K562 (cell line): ENCODE data around the gene AHCYL2. TPM values are rescaled to one million over a fixed set of nuclear protein-coding genes. Genes with fewer than 3 reads are reported as not detected.

Experiments
- ATAC-seq: fragments of 200-7000 bp; cut with Tn5 transposase; 3 replicates; pipeline ENCODE4 v1.9.1; 2020; ENCODE audit warnings: moderate library complexity
- BruUV-seq: library from RNA; stranded (reverse); fragments of 400-500 nt; replicated peaks from 2 replicates; lab custom pipeline; 2021; lab: Mats Ljungman, UMichigan
- CTCF ChIA-PET: fragments of 300-600 bp; formaldehyde crosslinking; extraction: SDS; loops from one replicate; lab custom pipeline; 2021; ENCODE audit warnings: low intra/inter-chr PET ratio; lab: Yijun Ruan, JAX
- POLR2A ChIA-PET: fragments of 300-600, 350-650 bp; sonication (Branson Sonifier 250); formaldehyde crosslinking; extraction: SDS; loops from one replicate; lab custom pipeline; 2021; ENCODE audit warnings: antibody characterized with exemption, inconsistent platforms; lab: Yijun Ruan, JAX
- DNase-seq, 4 experiments: peaks; one replicate each; pipeline versions ENCODE4 v3.0.0 to v3.0.0-alpha.2; 2011 to 2018; ENCODE audit warnings: low spot score in 3 of 4, mixed read lengths in 3 of 4; ENCODE audit errors: extremely low read depth in 1 of 4
- FAIRE-seq: peaks from 2 replicates; lab custom pipeline; 2011; peaks lifted over from hg19 to GRCh38; lab: Jason Lieb, UNC
- H2AFZ ChIP-seq: 2 replicates; pipeline ENCODE4 v1.6.0; 2011; ENCODE audit warnings: low read depth, low read length, control low read depth, inconsistent platforms
- H3K27ac ChIP-seq: fragments of 200-600 bp; 3 replicates; pipeline ENCODE4 v1.8.0; 2011; ENCODE audit warnings: low read depth, mild to moderate bottlenecking, control low read depth, inconsistent platforms, low read length, moderate library complexity, mixed read lengths; ENCODE audit errors: extremely low read depth
- H3K27me3 ChIP-seq, 2 experiments: fragments of 300-600 bp in 1 of 2; 2 replicates in 1 of 2; 3 replicates in 1 of 2; pipeline versions ENCODE4 v1.6.0 to v1.8.0; 2011; ENCODE audit warnings: inconsistent platforms in 2 of 2, low read length in 2 of 2, mild to moderate bottlenecking in 1 of 2, mixed read lengths in 1 of 2, moderate library complexity in 1 of 2; ENCODE audit not compliant: control insufficient read depth in 2 of 2, insufficient read depth in 2 of 2
- H3K36me3 ChIP-seq: fragments of 300-600 bp; 3 replicates; pipeline ENCODE4 v1.8.0; 2011; ENCODE audit warnings: mild to moderate bottlenecking, low read length, inconsistent platforms; ENCODE audit not compliant: control insufficient read depth, insufficient read depth
- H3K4me1 ChIP-seq, 2 experiments: fragments of 200-600 bp in 1 of 2; replicated peaks in 1 of 2; 2 replicates in 1 of 2; 3 replicates in 1 of 2; pipeline versions ENCODE4 v1.5.1 to v1.8.0; 2011; ENCODE audit warnings: inconsistent platforms in 2 of 2, low read length in 2 of 2, mild to moderate bottlenecking in 1 of 2, mixed read lengths in 1 of 2, moderate library complexity in 1 of 2; ENCODE audit not compliant: control insufficient read depth in 2 of 2, insufficient read depth in 2 of 2
- H3K4me2 ChIP-seq: 2 replicates; pipeline ENCODE4 v1.6.1; 2011; ENCODE audit warnings: low read length, control low read depth, inconsistent platforms, mixed read lengths; ENCODE audit not compliant: insufficient read depth
- H3K4me3 ChIP-seq: fragments of 200-600 bp; sonication (generic), shearing (Covaris generic); 2 replicates; pipeline ENCODE4 v1.5.1; 2016; ENCODE audit warnings: control low read depth, inconsistent platforms
- H3K79me2 ChIP-seq: fragments of 200-600 bp; 3 replicates; pipeline ENCODE4 v1.8.0; 2011; ENCODE audit warnings: low read length, inconsistent platforms; ENCODE audit not compliant: control insufficient read depth, insufficient read depth
- H3K9ac ChIP-seq, 2 experiments: 2 replicates each; pipeline versions ENCODE4 v1.6.0 to v1.6.1; 2011; ENCODE audit warnings: low read depth in 2 of 2, low read length in 2 of 2, control low read depth in 1 of 2, inconsistent platforms in 1 of 2, mild to moderate bottlenecking in 1 of 2, mixed read lengths in 1 of 2; ENCODE audit not compliant: insufficient read depth in 1 of 2
- H3K9me1 ChIP-seq: one replicate; pipeline ENCODE4 v1.6.0; 2011; ENCODE audit warnings: inconsistent platforms, mild to moderate bottlenecking, low read length, moderate library complexity; ENCODE audit not compliant: control insufficient read depth, insufficient read depth
- H3K9me3 ChIP-seq: replicated peaks from 2 replicates; pipeline ENCODE4 v1.5.1; 2011; ENCODE audit warnings: low read depth, low read length, inconsistent platforms; ENCODE audit not compliant: control insufficient read depth, insufficient read depth
- H4K20me1 ChIP-seq: replicated peaks from 2 replicates; pipeline ENCODE4 v1.6.1; 2011; ENCODE audit warnings: low read length, inconsistent platforms, mixed read lengths; ENCODE audit not compliant: control insufficient read depth, insufficient read depth
- ATF3 ChIP-seq, 2 experiments: fragments of 450-650 bp in 1 of 2; sonication (generic) in 1 of 2; formaldehyde crosslinking in 1 of 2; IDR thresholded peaks in 1 of 2; conservative IDR thresholded peaks in 1 of 2; 2 replicates each; pipeline versions ENCODE4 v1.6.1 to v1.8.1; 2016 to 2023; ENCODE audit warnings: mild to moderate bottlenecking in 2 of 2, moderate library complexity in 2 of 2, inconsistent platforms in 1 of 2, missing genetic modification reagents in 1 of 2
- DLX4 ChIP-seq: fragments of 250-450 bp; sonication (Bioruptor Pico); IDR thresholded peaks from 2 replicates; pipeline ENCODE4 v1.6.1; 2021; ENCODE audit warnings: mild to moderate bottlenecking
- MTF1 ChIP-seq: fragments of 250-450 bp; sonication (Bioruptor Pico); IDR thresholded peaks from 2 replicates; pipeline ENCODE4 v1.9.0; 2021; ENCODE audit warnings: moderate library complexity, mild to moderate bottlenecking, inconsistent platforms, borderline replicate concordance
- NFE2 ChIP-seq: IDR thresholded peaks from 2 replicates; pipeline ENCODE4 v1.6.1; 2014; ENCODE audit warnings: antibody characterized with exemption, low read depth
- OTX1 ChIP-seq: fragments of 450-650 bp; formaldehyde crosslinking; IDR thresholded peaks from 2 replicates; pipeline ENCODE4 v1.4.0; 2022; ENCODE audit warnings: mild to moderate bottlenecking
- USF2 ChIP-seq: sonication (generic); formaldehyde crosslinking; IDR thresholded peaks from 2 replicates; pipeline ENCODE4 v1.5.0; 2020; ENCODE audit warnings: missing genetic modification reagents
- VEZF1 ChIP-seq: fragments of 200-800 bp; sonication (Bioruptor generic); IDR thresholded peaks from 2 replicates; pipeline ENCODE4 v1.6.1; 2017; ENCODE audit warnings: missing genetic modification characterization, missing compliant biosample characterization
- XRCC3 ChIP-seq: fragments of 450-650 bp; IDR thresholded peaks from 2 replicates; pipeline ENCODE4 v1.6.1; 2017; ENCODE audit warnings: mild to moderate bottlenecking, moderate library complexity
- ZBTB11 ChIP-seq, 3 experiments: fragments of 200-800 bp in 1 of 3; fragments of 250-450 bp in 1 of 3; fragments of 450-650 bp in 1 of 3; sonication (Bioruptor Pico) in 1 of 3; sonication (Bioruptor generic) in 1 of 3; formaldehyde crosslinking in 1 of 3; IDR thresholded peaks; 2 replicates each; pipeline versions ENCODE4 v1.6.1 to v1.8.0; 2016 to 2022; ENCODE audit warnings: mild to moderate bottlenecking in 2 of 3, missing genetic modification characterization in 2 of 3, missing compliant biosample characterization in 1 of 3, moderate library complexity in 1 of 3
- ZNF133 ChIP-seq: fragments of 250-450 bp; sonication (Bioruptor Pico); IDR thresholded peaks from 2 replicates; pipeline ENCODE4 v1.4.0; 2020; ENCODE audit warnings: mild to moderate bottlenecking
- ZNF583 ChIP-seq: fragments of 250-450 bp; sonication (Bioruptor Pico); IDR thresholded peaks from 2 replicates; pipeline ENCODE4 v1.4.0; 2020
- ZZZ3 ChIP-seq: fragments of 450-650 bp; IDR thresholded peaks from 2 replicates; pipeline ENCODE4 v1.6.1; 2016; ENCODE audit warnings: antibody characterized with exemption, mild to moderate bottlenecking, moderate library complexity
- in situ Hi-C: fragments of 300-500 bp; cut with MboI; formaldehyde crosslinking; loops from 4 replicates; pipeline ENCODE4 v1.15.0; 2018; ENCODE audit warnings: inconsistent platforms, mixed read lengths
- intact Hi-C: fragments of 100-400 bp; cut with micrococcal nuclease; formaldehyde crosslinking; loops from 2 replicates; pipeline ENCODE4 v1.14.2; 2022
- polyA plus RNA-seq, 8 experiments: library from polyadenylated mRNA; depleted of rRNA in 4 of 8; stranded (reverse) in 5 of 8; unstranded in 3 of 8; fragments of >200 nt; fragmentation: Nextera tagmentation in 2 of 8; fragmentation: Illumina TruSeq in 1 of 8; extraction: Ambion mirVana in 2 of 8; extraction: Trizol in 1 of 8; gene quantifications; 2 replicates each; pipeline versions ENCODE4 v1.2.1 to v1.2.3, GENCODE V29; 2011 to 2014; ENCODE audit warnings: inconsistent platforms in 1 of 8, missing spikeins in 1 of 8
- total RNA-seq, 7 experiments: library from RNA; depleted of rRNA in 6 of 7; stranded (reverse); fragments of >200 nt in 6 of 7; fragmentation: Illumina TruSeq in 2 of 7; extraction: Trizol in 2 of 7; gene quantifications; 2 replicates each; pipeline versions ENCODE4 v1.2.1 to v1.2.3, GENCODE V29; 2011 to 2021; ENCODE audit warnings: low replicate concordance in 1 of 7

Gene AHCYL2
- total and polyA plus RNA-seq, 9 of the 15 experiments (the other 6 are each of a cell fraction or from before 2014, with no cell fraction given): 0.93 to 10.5 (median 5.2) TPM

- TF ChIP-seq ZBTB11 (CRISPR knock-in tag; IDR thresholded peaks at IDR 0.05) (no peak), VEZF1 (CRISPR knock-in tag) (no peak)
Observed at GRCh38 chr7:129470411-129470810, 245.6 kb downstream of the AHCYL2 start (continued).

GRCh38 chr7:129471402-129471827 is 246.6 kb downstream of the AHCYL2 start:
- CTCF ChIA-PET: interaction anchor here (0.8 to 5.5 kb wide), 9 partner anchors 64 to 308 kb away, joined by 3 to 80 read pairs (median 9); partner anchors contain the start of genes AHCYL2 and NRF1
- ATAC-seq: no peak; the same call in 2 of the 3 replicates
- no peak overlapping the region for H3K4me3 ChIP-seq
- no peaks in the 10 kb centered on the region for H4K20me1 ChIP-seq
- DNase-seq: no peak
- no peaks in the 10 kb centered on the region for H3K9me3 ChIP-seq
- no peaks in the 10 kb centered on the region for H3K79me2 ChIP-seq
- no peak overlapping the region for H3K27ac ChIP-seq
- no TSS peak for BruUV-seq
- intact Hi-C loops (loop anchor here (5.0 kb wide), 1 partner anchor 356 kb away; no protein-coding TSS in a partner anchor), in situ Hi-C loops (loop anchor here (5.0 kb wide), 1 partner anchor 249 kb away; no protein-coding TSS in a partner anchor)
- peaks cover 85% of the 10 kb centered on the region for H3K36me3 ChIP-seq
- no peak for FAIRE-seq
- no peak overlapping the region for H3K9ac ChIP-seq
- no peak overlapping the region for H2AFZ ChIP-seq
- H3K27me3 ChIP-seq: no peaks in the 10 kb centered on the region
- H3K9me1 ChIP-seq: no peaks in the 10 kb centered on the region
- H3K4me2 ChIP-seq: no peak overlapping the region
- POLR2A ChIA-PET: interaction anchor here (0.8 to 1.5 kb wide), 11 partner anchors 8 to 172 kb away, joined by 3 to 6 read pairs (median 4); partner anchors contain the start of gene STRIP2
- no peaks in the 10 kb centered on the region for H3K4me1 ChIP-seq
- no peak for TF ChIP-seq MTF1 (CRISPR knock-in tag)
- no peak for TF ChIP-seq ZNF583 (CRISPR knock-in tag)
- TF ChIP-seq USF2 (CRISPR knock-in tag): no peak
- no peak for TF ChIP-seq ATF3 (IDR thresholded peaks at IDR 0.05)
- no peak for TF ChIP-seq ATF3 (CRISPR knock-in tag; conservative IDR thresholded peaks at IDR 0.05)
- no peak for TF ChIP-seq XRCC3
- TF ChIP-seq NFE2: no peak
- no peak for TF ChIP-seq OTX1 (CRISPR knock-in tag)
- TF ChIP-seq ZZZ3: no peak
- TF ChIP-seq ZNF133 (CRISPR knock-in tag): no peak
- no peak for TF ChIP-seq DLX4 (CRISPR knock-in tag)
